Chondrocyte (in vitro differentiated cells): ENCODE measurements around the gene ARHGAP42. TPM values are rescaled to one million over a fixed set of nuclear protein-coding genes. Genes with fewer than 3 reads are reported as not detected.
"Not testable (repeated sequence)": the region's sequence is repeated elsewhere in the genome, so short reads cannot be mapped to it uniquely, and the experiment has no call there.

Experiments used
- DNase-seq: peaks from one replicate; pipeline ENCODE4 v3.0.0; 2021; ENCODE audit warnings: mixed read lengths, low spot score
- H3K27ac Mint-ChIP-seq: one replicate; pipeline ENCODE4 v1.8.0; 2021; ENCODE audit warnings: mild to moderate bottlenecking, moderate library complexity, mixed read lengths; ENCODE audit not compliant: unreplicated experiment
- H3K27me3 Mint-ChIP-seq: 2 replicates; pipeline ENCODE4 v1.8.0; 2021; ENCODE audit warnings: low read depth, mixed read lengths
- H3K36me3 Mint-ChIP-seq: 2 replicates; pipeline ENCODE4 v1.8.0; 2021; ENCODE audit warnings: low read depth, mixed read lengths
- H3K4me1 Mint-ChIP-seq: 2 replicates; pipeline ENCODE4 v1.8.0; 2021; ENCODE audit warnings: low read depth, mild to moderate bottlenecking, mixed read lengths
- H3K4me3 Mint-ChIP-seq: one replicate; pipeline ENCODE4 v1.8.0; 2021; ENCODE audit warnings: mild to moderate bottlenecking, moderate library complexity, mixed read lengths; ENCODE audit not compliant: unreplicated experiment
- H3K9me3 Mint-ChIP-seq: 2 replicates; pipeline ENCODE4 v1.8.0; 2021; ENCODE audit warnings: low read depth, mixed read lengths
- CTCF ChIP-seq: fragments of 200-600 bp; sonication (generic); IDR thresholded peaks from 2 replicates; pipeline ENCODE4 v1.5.0; 2021; ENCODE audit warnings: antibody characterized with exemption, mild to moderate bottlenecking, moderate library complexity
- total RNA-seq: library from RNA; stranded (reverse); gene quantifications from 3 replicates; pipeline ENCODE4 v1.2.1, GENCODE V29; 2021

Gene ARHGAP42
- total RNA-seq, 1 donor from 2014 or later, result 16.1 TPM

GRCh38 chr11:101003468-101003867 lies 316.4 kb downstream of the ARHGAP42 start:
- no peaks in the 10 kb centered on the region for H3K4me1 Mint-ChIP-seq

DNA sequence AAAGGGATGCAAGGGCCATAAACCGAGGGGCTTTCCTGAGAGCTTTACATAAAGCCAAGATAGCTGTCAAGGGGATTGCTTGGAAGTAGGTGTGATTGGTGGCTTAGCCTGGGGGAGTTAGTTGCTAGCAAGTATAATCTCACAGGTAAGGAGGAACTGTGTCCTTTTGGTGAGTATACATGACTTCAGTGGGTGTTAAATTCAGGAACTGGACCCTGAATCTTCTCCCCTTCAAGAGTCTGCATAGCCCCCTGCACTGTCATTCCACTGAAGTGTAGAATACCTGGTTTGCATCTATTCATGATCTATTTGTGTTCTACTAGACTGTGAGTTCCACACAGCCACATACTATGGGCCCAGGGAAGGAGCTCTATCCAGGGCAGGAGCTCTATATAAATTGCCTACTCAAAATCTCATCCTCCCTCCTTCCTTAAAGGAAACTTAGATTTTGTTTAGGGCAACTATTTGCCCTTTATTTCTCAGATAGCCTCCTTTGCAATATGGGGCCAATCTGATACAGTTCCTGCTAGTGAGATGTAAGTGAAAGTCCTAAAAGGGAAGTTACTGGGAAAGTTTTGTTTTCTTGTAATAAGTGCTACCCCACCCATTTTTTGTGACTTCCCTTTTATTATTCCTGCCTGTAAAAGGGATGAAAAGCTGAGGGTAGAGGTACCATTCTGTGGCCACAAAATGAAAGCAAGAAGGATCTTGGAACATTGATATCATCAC lies 322.0 kb downstream of the ARHGAP42 start:
- TF ChIP-seq CTCF, result no peak
- H3K4me1 Mint-ChIP-seq, result no peaks in the 10 kb centered on the region

More at GRCh38 chr11:101003468-101003867, 316.4 kb downstream of the ARHGAP42 start:
- no peaks in the 10 kb centered on the region for H3K36me3 Mint-ChIP-seq
- H3K27ac Mint-ChIP-seq, result no peak overlapping the region
- no peaks in the 10 kb centered on the region for H3K9me3 Mint-ChIP-seq
- H3K4me3 Mint-ChIP-seq, result no peak overlapping the region
- no peak for DNase-seq
- peaks cover 17% of the 10 kb centered on the region for H3K27me3 Mint-ChIP-seq
- peak; percentile 17 for TF ChIP-seq CTCF

DNA sequence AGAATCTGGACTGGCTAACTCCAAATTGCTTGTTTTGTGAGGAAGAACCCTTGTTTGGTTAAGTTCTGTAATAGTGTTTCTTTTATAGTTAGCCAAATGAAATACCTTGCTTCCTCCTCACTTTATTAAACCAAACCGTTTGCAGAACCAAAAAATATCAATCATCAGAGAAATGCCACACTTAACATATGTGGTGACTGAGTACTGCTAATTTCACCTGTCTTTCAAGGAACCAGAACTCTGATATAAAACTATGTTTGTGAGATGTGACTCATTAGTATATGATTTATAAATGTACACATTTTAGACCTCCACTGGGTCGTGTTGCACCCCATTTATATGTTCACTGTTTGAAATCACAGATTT lies 322.6 kb downstream of the ARHGAP42 start:
- H3K27me3 Mint-ChIP-seq, result peaks cover 43% of the 10 kb centered on the region
- no peak for DNase-seq
- TF ChIP-seq CTCF, result no peak
- no peaks in the 10 kb centered on the region for H3K36me3 Mint-ChIP-seq
- no peak overlapping the region for H3K4me3 Mint-ChIP-seq
- no peaks in the 10 kb centered on the region for H3K4me1 Mint-ChIP-seq
- H3K9me3 Mint-ChIP-seq, result no peaks in the 10 kb centered on the region
- H3K27ac Mint-ChIP-seq, result no peak overlapping the region

More for the DNA sequence above, 322.0 kb downstream of the ARHGAP42 start:
- Mint-ChIP-seq H3K36me3 (no peaks in the 10 kb centered on the region), H3K4me3 (no peak overlapping the region), H3K9me3 (no peaks in the 10 kb centered on the region), H3K27ac (no peak overlapping the region), H3K27me3 (peaks cover 46% of the 10 kb centered on the region)
- no peak for DNase-seq

- DNase-seq, result no peak
- TF ChIP-seq CTCF, result no peak
- Mint-ChIP-seq H3K4me1 (no peaks in the 10 kb centered on the region), H3K9me3 (no peaks in the 10 kb centered on the region), H3K27me3 (peaks cover 51% of the 10 kb centered on the region), H3K27ac (no peak overlapping the region), H3K4me3 (no peak overlapping the region), H3K36me3 (no peaks in the 10 kb centered on the region)
Observed at GRCh38 chr11:101010899-101011298, 323.8 kb downstream of the ARHGAP42 start.

DNA sequence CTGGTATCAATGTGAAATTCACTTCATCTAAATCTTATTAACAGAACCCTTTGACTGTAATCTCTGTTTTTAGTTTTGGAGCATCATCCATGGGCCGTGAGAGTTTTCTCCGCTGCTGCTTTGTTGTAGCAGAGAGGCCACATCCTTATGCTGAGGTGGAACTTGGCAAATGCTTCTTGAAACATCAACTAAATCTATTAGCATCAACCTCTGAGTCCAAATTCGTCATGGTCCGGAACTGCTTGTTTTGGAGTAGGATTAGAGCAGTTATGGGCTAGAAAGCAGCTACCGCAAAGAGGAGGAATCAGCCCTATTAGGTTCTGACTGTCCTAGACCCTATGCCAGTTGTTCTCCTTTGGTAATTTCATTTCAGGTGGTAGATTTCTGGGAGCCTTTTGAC lies 324.8 kb downstream of the ARHGAP42 start:
- Mint-ChIP-seq H3K4me3 (no peak overlapping the region), H3K9me3 (no peaks in the 10 kb centered on the region), H3K36me3 (no peaks in the 10 kb centered on the region), H3K27ac (no peak overlapping the region), H3K4me1 (no peaks in the 10 kb centered on the region), H3K27me3 (peaks cover 49% of the 10 kb centered on the region)
- no peak for DNase-seq
- no peak for TF ChIP-seq CTCF

DNA sequence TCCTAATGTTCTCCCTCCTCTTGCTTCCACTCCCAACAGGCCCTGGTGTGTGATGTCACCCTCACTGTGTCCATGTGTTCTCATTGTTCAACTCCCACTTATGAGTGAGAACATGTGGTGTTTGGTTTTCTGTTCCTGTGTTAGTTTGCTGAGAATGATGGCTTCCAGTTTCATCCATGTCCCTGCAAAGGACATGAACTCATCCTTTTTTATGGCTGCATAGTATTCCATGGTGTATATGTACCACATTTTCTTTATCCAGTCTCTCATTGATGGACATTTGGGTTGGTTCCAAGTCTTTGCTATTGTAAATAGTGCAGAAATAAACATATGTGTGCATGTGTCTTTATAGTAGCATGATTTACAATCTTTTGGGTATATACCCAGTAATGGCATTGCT lies 326.6 kb downstream of the ARHGAP42 start:
- not testable (repeated sequence) for H3K4me3 Mint-ChIP-seq, H3K4me1 Mint-ChIP-seq, H3K27ac Mint-ChIP-seq, H3K9me3 Mint-ChIP-seq, DNase-seq, H3K36me3 Mint-ChIP-seq
- H3K27me3 Mint-ChIP-seq, result peaks cover 52% of the 10 kb centered on the region
